Cardiac muscle cell (in vitro differentiated cells and primary cell): ENCODE data around the gene MRPL16. TPM values are rescaled to one million over a fixed set of nuclear protein-coding genes. Genes with fewer than 3 reads are reported as not detected.

Experiments used
- DNase-seq, 2 donors: peaks; one replicate each; pipeline versions ENCODE4 v3.0.0 to v3.0.0-alpha.2; 2010 to 2017; ENCODE audit warnings: low read depth in 1 of 2, low spot score in 1 of 2
- H3K27ac ChIP-seq: fragments of 200-600 bp; sonication (generic); 2 replicates; pipeline ENCODE4 v1.5.1; 2016
- H3K27me3 ChIP-seq: fragments of 200-600 bp; sonication (generic); 2 replicates; pipeline ENCODE4 v1.6.0; 2016; ENCODE audit warnings: control low read depth
- H3K36me3 ChIP-seq: fragments of 200-600 bp; sonication (generic); 2 replicates; pipeline ENCODE4 v1.5.1; 2016; ENCODE audit warnings: control low read depth
- H3K4me1 ChIP-seq: fragments of 200-600 bp; sonication (generic); 2 replicates; pipeline ENCODE4 v1.8.1; 2017; ENCODE audit warnings: low read depth, mild to moderate bottlenecking, mixed run types
- H3K4me3 ChIP-seq: fragments of 200-600 bp; sonication (generic); 2 replicates; pipeline ENCODE4 v1.5.1; 2016; ENCODE audit warnings: mild to moderate bottlenecking
- H3K9me3 ChIP-seq: fragments of 200-600 bp; sonication (generic); 2 replicates; pipeline ENCODE4 v1.5.1; 2017; ENCODE audit warnings: low read depth, mild to moderate bottlenecking, control low read depth
- CTCF ChIP-seq: IDR thresholded peaks from 2 replicates; pipeline ENCODE4 v1.5.1; 2012; ENCODE audit warnings: low read depth, mild to moderate bottlenecking, low read length
- polyA plus RNA-seq: library from polyadenylated mRNA; unstranded; fragments of >200 nt; fragmentation: Nextera tagmentation; extraction: Ambion mirVana; gene quantifications from 2 replicates; pipeline ENCODE4 v1.2.1, GENCODE V29; 2016
- total RNA-seq: library from RNA; depleted of rRNA; stranded (reverse); fragments of >200 nt; gene quantifications from 2 replicates; pipeline ENCODE4 v1.2.3, GENCODE V29; 2016

The MRPL16 gene
- total and polyA plus RNA-seq, 2 experiments from 2014 or later: 73.8 to 101 TPM

- Histone ChIP-seq H3K36me3 (no peaks in the 10 kb centered on the region), H3K4me3 (no peak overlapping the region), H3K27ac (no peak overlapping the region), H3K9me3 (no peaks in the 10 kb centered on the region), H3K27me3 (no peaks in the 10 kb centered on the region), H3K4me1 (peaks cover 4% of the 10 kb centered on the region)
- no peak for TF ChIP-seq CTCF
- no peak for DNase-seq
These were observed 48.6 kb downstream of the MRPL16 start for GRCh38 chr11:59761993-59762392.

- Histone ChIP-seq H3K27me3 (no peaks in the 10 kb centered on the region), H3K36me3 (no peaks in the 10 kb centered on the region), H3K9me3 (no peaks in the 10 kb centered on the region), H3K4me1 (no peaks in the 10 kb centered on the region), H3K4me3 (no peak overlapping the region), H3K27ac (no peak overlapping the region)
- no peak for TF ChIP-seq CTCF
- no peak for DNase-seq
These were observed 49.8 kb downstream of the MRPL16 start for GRCh38 chr11:59760771-59761170.

- H3K36me3 ChIP-seq: no peaks in the 10 kb centered on the region
- TF ChIP-seq CTCF: no peak
- no peaks in the 10 kb centered on the region for H3K27me3 ChIP-seq
- no peak for DNase-seq
- H3K9me3 ChIP-seq: no peaks in the 10 kb centered on the region
- no peak overlapping the region for H3K4me3 ChIP-seq
- H3K27ac ChIP-seq: no peak overlapping the region
- H3K4me1 ChIP-seq: no peaks in the 10 kb centered on the region
These were observed 50.7 kb downstream of the MRPL16 start for GRCh38 chr11:59759900-59760299.

GRCh38 chr11:59758401-59759037, 52.1 kb downstream of the MRPL16 start:
- DNase-seq: no peak
- H3K36me3 ChIP-seq: no peaks in the 10 kb centered on the region
- no peaks in the 10 kb centered on the region for H3K9me3 ChIP-seq
- no peaks in the 10 kb centered on the region for H3K27me3 ChIP-seq
- no peak for TF ChIP-seq CTCF
- no peak overlapping the region for H3K4me3 ChIP-seq
- no peak overlapping the region for H3K27ac ChIP-seq
- H3K4me1 ChIP-seq: no peaks in the 10 kb centered on the region

- no peak for TF ChIP-seq CTCF
- DNase-seq: no peak
- H3K27ac ChIP-seq: no peak overlapping the region
- H3K9me3 ChIP-seq: no peaks in the 10 kb centered on the region
- no peaks in the 10 kb centered on the region for H3K27me3 ChIP-seq
- no peak overlapping the region for H3K4me3 ChIP-seq
- no peaks in the 10 kb centered on the region for H3K36me3 ChIP-seq
- no peaks in the 10 kb centered on the region for H3K4me1 ChIP-seq
These were observed 53.7 kb downstream of the MRPL16 start for GRCh38 chr11:59756845-59757244.

- Histone ChIP-seq H3K9me3 (no peaks in the 10 kb centered on the region), H3K36me3 (no peaks in the 10 kb centered on the region), H3K27me3 (no peaks in the 10 kb centered on the region), H3K4me3 (no peak overlapping the region), H3K4me1 (no peaks in the 10 kb centered on the region), H3K27ac (peak overlapping the region; percentile 87)
- TF ChIP-seq CTCF: no peak
- DNase-seq: no peak
These were observed 54.1 kb downstream of the MRPL16 start for GRCh38 chr11:59756558-59756840.
